ENCODE results near the gene PDE4B.

Gene PDE4B

DNA sequence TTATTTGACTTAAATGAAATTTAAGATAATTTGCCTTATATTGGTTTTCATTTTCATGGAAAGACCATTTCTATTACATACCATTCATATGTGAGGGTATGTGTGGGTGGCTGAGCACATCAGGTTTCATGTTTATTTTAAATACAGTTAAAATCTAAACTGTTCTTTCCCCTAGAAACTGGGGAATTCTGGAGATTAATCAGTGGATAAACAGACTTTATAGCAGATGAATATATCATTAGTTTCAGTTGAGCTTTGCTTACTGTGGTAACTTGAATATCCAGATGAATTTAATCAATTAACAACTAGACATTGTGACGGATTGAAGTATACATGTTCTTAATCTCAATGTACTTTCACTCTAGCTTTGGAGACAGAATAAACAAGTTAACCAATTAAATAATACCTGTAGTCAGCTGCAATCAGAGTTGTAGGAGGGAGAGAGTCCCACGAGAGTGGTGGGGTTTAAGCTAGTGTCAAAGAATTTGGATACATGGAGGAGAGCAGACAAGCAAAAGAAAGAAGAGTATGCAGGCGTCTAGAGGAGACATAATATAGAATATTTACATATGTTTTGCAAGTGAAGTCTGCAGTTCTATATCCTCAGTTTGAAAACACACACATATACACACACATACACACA lies 97.6 kb downstream of the PDE4B start:
- no peak for DNase-seq

DNA sequence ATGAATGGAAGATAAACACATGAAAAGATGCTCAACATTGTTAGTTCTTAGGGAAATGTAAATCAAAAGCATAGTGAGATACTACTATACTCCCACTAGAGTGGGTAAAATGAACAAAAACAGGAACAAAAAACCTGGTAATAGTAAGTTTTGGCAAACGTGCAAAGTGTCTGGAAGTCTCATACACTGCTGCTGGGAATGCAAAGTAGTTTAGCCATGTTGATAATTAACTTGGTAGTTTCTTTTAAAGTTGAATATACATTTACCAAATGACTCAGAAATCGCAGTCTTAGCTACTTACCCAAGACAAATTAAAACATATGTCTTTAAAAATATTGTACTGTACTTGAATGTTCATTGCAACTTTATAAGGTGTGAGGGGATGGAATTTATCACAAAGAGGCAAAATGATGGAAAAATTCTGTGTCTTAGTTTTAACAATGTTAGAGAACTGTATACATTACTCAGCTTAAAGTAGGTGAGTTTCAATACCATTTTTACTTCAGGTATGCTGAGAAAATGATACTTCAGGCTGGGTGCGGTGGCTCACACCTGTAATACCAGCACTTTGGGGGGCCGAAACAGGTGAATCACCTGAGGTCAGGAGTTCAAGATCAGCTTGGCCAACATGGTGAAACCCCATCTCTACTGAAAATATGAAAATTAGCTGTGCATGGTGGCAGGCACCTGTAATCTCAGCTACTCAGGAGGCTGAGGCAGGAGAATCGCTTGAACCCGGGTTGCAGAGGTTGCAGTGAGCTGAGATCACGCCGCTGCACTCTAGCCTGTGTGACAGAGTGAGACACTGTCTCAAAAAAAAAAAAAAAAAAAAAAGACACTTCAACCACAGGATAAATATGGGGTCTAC lies 102.3 kb downstream of the PDE4B start:
- DNase-seq = no peak

GRCh38 chr1:65896721-65897120 lies 104.0 kb downstream of the PDE4B start:
- no peak for DNase-seq

DNA sequence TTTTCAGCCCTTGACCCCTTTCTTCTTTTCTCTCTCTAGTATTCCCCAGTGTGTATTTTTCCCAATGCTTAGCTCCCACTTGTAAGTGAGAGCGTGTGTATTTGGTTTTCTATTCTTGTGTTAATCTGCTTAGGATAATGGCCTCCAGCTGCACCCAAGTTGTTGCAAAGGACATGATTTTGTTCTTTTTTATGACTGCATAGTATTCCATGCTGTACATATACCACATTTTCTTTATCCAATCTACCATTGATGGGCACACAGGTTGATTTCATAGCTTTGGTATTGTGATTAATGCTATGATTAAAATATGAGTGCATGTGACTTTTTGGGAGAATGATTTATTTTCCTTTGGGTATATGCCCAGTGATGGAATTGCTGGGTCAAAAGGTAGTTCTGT lies 104.8 kb downstream of the PDE4B start:
- no peak for DNase-seq

DNA sequence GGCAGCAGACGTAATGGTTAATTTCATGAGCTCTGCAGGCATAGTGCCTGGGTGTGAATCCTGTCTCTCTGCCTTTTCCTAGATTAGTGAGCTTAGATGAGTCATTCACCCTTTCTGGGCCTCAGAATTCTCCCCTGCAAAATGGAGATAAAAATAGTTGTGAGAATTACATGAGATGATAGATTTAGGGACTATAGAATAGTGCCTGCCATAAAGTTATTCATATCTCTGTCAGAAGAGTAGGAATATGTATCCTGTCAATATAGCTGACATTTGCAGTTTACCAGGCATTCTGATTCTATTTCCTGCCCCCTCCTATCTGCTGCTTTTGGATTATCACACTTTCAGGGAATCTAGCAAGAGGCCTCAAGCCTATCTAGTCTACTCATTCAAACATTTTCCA lies 112.0 kb downstream of the PDE4B start:
- DNase-seq = no peak

DNA sequence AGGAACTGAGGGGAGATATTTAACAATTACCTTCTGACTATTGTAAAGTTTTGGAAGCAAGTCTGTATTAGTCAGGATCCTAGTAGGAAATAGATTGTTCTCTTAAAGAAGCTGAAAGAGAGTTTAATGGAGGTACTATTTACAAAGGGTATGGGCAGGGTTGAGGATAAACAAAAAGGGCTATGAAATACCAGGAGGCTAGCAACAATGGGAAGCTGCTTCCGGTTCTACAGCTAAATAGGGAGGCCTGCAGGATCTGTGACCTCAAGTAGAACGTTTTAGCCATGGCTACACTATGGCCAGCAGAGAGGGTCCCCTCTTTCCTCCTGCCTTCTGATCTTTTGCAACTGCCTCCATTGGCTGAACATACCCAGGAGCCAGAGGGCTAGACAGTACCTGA lies 117.7 kb downstream of the PDE4B start:
- no peak for DNase-seq

GRCh38 chr1:65911679-65912078 lies 119.0 kb downstream of the PDE4B start:
- no peak for DNase-seq

DNA sequence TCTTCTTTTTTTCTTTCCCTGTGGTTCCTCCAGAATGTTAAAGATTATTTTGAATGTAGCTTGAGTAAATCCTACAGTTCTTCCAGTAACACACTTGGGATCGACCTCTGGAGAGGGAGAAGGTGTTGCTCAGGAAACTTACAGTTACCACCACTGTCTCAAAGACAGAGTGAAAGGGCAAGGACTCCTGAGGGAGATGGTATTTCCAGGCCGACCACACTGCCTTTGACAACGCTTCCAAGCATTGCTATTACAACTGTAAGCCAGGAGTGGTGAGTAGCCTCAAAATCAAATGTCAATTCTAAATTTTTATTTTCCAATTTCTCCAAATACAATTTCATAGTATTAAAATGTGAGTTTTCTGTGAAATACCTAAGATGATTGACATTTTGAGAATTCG lies 125.9 kb downstream of the PDE4B start:
- DNase-seq = no peak

DNA sequence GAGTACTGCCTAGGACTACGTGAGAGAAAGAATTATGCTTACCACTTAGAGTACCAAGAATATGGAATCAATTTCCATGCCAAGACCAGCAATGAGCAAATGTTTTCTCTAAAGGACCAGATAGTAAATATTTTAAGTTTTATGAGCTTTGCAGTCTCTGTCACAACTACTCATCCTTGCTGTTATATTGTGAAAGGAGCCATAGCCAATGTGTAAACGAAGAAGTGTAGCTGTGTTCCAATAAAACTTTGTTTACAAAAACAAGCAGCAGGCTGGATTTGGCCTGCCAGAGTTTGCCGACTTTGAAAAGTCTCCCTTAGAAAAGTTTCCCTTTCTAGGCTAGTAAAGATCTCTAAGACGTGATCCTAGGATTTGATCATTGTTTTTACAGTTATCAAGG lies 128.8 kb downstream of the PDE4B start:
- DNase-seq = no peak

DNA sequence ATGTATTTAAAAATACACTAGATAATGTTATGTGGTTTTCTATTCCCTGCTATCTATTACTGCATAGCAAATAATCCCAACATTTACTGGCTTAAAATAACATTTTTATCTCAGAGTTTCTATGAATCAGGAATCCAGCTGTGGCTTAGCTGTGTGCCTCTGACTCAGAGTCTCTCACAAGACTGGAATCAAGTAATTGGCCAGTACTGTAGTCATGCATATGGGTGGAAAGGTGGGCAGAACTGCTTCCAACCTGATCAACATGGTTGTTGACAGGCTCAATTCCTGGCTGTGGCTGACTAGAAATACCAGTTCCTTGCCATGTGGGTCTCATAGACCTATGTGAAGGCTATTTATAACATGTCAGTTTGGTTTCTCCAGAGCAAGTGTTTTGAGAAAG lies 131.8 kb downstream of the PDE4B start:
- DNase-seq = no peak

DNA sequence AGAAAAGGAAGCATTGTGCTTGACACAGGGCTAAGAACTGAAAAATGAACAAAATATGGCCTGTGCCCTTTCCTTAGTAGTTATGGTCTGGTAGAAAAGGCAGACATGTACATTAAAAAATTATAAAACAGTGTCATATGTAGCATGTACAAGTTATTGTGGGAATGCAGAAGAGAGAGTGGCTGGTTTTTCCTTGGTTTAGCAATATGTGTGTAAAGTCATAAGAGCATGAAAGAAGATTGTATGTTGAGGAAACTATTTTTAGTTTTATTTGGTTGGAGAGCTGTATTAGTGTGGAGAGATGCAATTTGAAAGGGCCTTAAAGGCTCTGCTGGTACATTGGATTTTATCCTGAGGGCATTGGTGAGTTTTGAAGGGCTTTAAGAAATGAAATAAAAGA lies 145.8 kb downstream of the PDE4B start:
- DNase-seq = no peak

GRCh38 chr1:65939191-65939590 lies 146.5 kb downstream of the PDE4B start:
- no peak for DNase-seq

DNA sequence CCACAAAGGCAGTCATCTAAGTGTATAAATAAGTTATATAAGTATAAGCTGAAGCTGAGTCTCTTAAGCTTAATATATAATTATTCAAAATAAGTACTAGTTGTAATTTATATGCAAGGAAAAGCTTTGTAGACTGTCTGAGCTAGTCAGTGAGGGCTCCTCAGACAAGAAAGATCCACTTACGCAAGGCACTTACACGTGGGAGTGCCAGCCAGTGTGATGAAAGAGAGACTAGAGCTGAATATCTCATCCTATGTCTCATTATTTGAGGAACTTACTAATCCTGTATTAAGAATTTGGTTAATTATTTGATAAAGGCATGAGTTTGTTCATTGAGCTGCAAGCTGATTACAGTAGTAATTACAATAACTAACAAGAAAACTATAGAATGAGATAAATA lies 146.9 kb downstream of the PDE4B start:
- no peak for DNase-seq

DNA sequence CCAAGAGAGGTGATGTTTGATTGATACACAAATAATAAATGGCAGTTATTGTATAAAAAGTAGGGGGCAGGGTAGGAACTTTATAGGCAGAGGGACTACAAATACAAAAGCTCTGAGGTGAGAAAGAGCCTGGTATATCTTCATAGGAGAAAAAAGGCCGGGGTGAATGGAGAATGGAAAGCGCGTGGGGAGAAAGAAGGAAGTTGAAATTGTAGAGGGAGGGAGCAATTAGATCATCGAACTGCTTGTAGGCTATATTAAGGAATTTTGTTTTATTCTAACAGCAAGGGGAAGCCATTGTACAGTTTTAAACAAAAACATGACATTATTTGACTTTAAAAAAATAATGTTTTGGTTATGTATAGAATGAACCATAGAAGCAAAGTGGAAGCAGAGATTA lies 147.4 kb downstream of the PDE4B start:
- DNase-seq = no peak

DNA sequence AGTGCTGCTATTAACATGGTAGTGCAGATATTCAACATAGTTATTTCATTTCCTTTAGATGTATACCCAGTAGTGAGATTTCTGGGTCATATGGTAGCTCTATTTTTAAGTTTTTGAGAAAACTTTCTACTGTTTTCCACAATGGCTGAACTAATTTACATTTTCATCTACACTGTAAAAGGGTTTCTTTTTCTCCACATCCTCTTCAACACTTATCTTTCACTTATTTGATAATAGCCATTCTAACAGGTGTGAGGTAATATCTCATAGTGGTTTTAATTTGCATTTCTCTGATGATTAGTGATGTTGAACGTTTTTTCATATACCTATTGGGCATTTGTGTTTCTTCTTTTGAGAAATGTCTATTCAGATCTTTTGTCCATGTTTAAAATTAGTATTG lies 149.8 kb downstream of the PDE4B start:
- DNase-seq = no peak

DNA sequence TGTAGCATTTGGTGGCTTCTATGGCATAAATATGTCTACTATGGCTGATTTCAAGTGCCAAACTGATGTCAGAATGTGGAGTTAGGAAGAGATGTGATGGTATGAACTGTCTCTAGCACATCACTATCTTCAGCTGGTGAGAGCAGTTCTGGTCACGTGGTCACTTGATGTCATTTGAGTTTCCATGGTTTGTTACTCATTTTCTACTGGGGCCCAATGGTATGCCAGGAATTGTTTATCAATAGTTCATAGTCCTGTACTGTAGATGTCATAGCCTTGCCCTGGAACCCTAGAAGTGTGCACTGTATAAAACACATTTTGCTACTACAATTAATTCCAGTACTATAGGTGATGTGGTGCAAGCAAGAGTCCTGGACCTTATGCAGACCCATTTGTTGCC lies 153.7 kb downstream of the PDE4B start:
- no peak for DNase-seq

DNA sequence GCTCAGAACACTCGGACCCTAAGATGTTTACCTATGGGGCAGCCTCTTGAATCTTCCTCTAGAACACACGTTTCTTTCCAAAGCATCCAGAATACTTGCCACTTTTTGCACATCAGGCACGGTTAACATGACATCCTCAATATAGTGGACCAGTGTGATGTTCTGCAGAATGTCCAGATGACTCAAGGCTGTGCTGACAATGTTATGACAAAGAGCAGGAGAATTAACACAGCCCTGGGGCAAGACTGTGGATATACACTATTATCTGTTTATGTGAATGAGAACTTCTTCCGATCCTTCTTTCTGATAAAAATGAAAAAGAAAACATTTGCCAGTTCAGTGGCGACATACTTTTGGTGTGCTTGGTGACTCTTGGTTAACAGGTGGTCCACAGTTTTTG lies 154.3 kb downstream of the PDE4B start:
- no peak for DNase-seq

DNA sequence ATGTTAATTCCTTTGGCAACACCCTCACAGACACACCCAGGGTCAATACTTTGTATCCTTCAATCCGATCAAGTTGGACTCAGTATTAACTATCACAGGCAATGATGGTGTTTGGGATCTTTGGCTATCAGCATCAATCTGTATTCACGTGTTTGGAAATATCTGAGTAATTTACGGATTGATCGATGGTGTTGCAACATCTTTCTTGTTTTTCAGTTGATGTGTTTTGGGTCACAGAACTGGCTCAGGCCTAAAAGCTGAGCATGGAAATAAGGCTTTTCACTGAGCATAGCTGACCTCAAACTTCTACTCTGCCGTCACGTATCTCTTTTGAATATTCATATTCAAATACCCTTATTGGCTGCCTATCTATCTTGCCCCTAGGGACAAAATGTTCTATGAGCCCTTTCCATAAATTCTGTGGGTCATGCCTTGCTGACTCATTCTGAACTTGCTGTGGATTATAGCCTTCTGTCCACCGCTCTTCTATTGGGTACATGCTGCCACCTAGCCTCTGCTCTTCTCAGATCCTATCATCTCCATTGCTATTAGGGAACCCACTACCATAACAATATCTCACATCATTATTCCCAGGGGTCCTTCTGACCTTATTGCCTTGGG lies 156.0 kb downstream of the PDE4B start:
- DNase-seq = no peak

GRCh38 chr1:65949230-65949626 lies 156.5 kb downstream of the PDE4B start:
- DNase-seq = no peak

DNA sequence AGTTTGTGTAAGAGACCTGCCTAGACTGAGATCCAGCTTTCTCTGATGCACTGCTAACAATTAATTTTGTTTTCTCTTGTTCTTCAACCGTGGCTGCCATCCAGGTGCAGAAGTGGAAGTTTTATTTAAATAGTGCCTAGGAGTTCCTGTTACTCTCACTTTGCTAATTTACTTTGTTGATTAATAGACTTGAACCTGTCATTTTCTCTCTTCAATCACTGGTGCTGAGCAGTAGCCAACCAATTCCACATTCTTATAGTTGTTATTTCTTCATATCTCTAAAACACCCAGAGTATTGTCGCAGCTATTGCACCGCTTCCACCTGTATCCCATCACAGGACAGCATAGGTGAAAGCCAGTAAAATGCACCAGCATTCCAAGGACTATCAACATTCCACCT lies 157.2 kb downstream of the PDE4B start:
- DNase-seq = no peak

DNA sequence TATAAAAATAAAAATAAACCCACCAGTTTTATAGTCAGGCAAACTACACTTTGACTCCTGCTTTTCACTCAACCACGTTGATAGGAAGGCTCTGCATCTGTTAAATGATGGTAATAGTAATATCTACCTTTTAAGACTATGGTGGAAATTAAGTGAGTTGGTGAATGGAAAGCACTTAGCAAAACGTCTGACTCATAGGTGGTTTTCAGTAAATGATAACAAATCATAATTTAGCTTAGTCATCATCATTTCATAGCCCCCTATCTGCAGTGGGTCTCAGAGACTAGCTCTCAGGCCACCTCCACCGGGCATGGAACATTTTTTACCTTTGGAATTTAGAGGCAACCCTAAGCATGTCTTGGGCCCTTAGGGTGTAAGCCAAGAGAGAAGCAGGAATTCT lies 160.0 kb downstream of the PDE4B start:
- DNase-seq = no peak

GRCh38 chr1:65953170-65953569 lies 160.5 kb downstream of the PDE4B start:
- no peak for DNase-seq

DNA sequence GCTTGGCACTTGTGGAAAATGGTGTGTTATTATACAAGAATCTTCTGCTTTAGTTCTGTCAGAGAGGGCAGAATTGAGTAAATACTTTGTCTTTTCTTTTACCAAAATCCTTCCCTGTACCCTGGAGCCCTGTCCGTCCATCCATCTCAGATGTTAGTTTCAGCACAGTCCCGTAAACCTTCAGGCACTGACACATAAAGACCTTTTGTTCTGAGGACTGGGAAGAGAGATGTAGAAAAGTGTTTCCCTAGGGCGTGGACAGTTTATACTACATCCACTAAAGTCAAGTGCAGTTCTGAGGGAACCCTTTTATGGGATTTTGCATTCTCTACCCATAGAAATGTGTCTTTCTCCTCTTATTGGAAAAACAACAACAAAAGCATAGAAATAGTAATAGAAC lies 162.4 kb downstream of the PDE4B start:
- no peak for DNase-seq

GRCh38 chr1:65955503-65955902 lies 162.8 kb downstream of the PDE4B start:
- DNase-seq = no peak
